SU-DHL-6 (cell line): ENCODE results near the gene TANGO6.

ENCODE experiments used
- H2AFZ ChIP-seq: fragments of 200-600 bp; sonication (generic); 2 replicates; pipeline ENCODE4 v1.6.1; 2014; ENCODE audit warnings: low read depth, mild to moderate bottlenecking, moderate library complexity, mixed read lengths, antibody characterized with exemption, low read length; ENCODE audit not compliant: severe bottlenecking
- H3F3A ChIP-seq: fragments of 200-600 bp; shearing (Covaris generic); 2 replicates; pipeline ENCODE4 v1.6.0; 2016; ENCODE audit warnings: antibody characterized with exemption, mild to moderate bottlenecking; ENCODE audit not compliant: insufficient read depth
- H3K27ac ChIP-seq: fragments of 200-600 bp; sonication (generic); 2 replicates; pipeline ENCODE4 v1.5.1; 2016; ENCODE audit warnings: low read depth, mild to moderate bottlenecking, low read length, moderate library complexity, mixed read lengths
- H3K27me3 ChIP-seq: fragments of 200-600 bp; sonication (generic), shearing (Covaris generic); 2 replicates; pipeline ENCODE4 v1.6.0; 2014; ENCODE audit warnings: mild to moderate bottlenecking, low read length
- H3K36me3 ChIP-seq: fragments of 200-600 bp; sonication (generic); 2 replicates; pipeline ENCODE4 v1.6.1; 2014; ENCODE audit warnings: mild to moderate bottlenecking, low read length, mixed read lengths
- H3K4me2 ChIP-seq: fragments of 300-600, 200-600 bp; shearing (Covaris generic), sonication (generic); 2 replicates; pipeline ENCODE4 v1.6.0; 2014; ENCODE audit warnings: low read length, low read depth, mild to moderate bottlenecking; ENCODE audit not compliant: poor library complexity, severe bottlenecking
- H3K4me3 ChIP-seq: fragments of 200-600 bp; sonication (generic); 2 replicates; pipeline ENCODE4 v1.5.1; 2014; ENCODE audit warnings: antibody characterized with exemption, low read length, mild to moderate bottlenecking, mixed read lengths; ENCODE audit not compliant: insufficient read depth, poor library complexity, severe bottlenecking
- H3K79me2 ChIP-seq: fragments of 200-600 bp; sonication (generic); 2 replicates; pipeline ENCODE4 v1.6.1; 2014; ENCODE audit warnings: mild to moderate bottlenecking, low read length, moderate library complexity; ENCODE audit not compliant: insufficient read depth
- H3K9ac ChIP-seq: fragments of 200-600 bp; sonication (generic); 2 replicates; pipeline ENCODE4 v1.7.0; 2014; ENCODE audit warnings: mild to moderate bottlenecking, low read length
- H3K9me2 ChIP-seq: fragments of 200-600 bp; sonication (generic); replicated peaks from 2 replicates; pipeline ENCODE4 v1.6.1; 2014; ENCODE audit warnings: low read length; ENCODE audit not compliant: insufficient read depth
- H3K9me3 ChIP-seq: fragments of 200-600 bp; sonication (generic); 2 replicates; pipeline ENCODE4 v1.6.1; 2014; ENCODE audit warnings: low read length, mixed read lengths; ENCODE audit not compliant: insufficient read depth
- H4K20me1 ChIP-seq: fragments of 200-600 bp; sonication (generic); 2 replicates; pipeline ENCODE4 v1.6.1; 2014; ENCODE audit warnings: low read depth, mild to moderate bottlenecking, antibody characterized with exemption, low read length, moderate library complexity, mixed read lengths
- EZH2phosphoT487 ChIP-seq: fragments of 200-600 bp; sonication (generic), shearing (Covaris generic); conservative IDR thresholded peaks from 2 replicates; pipeline ENCODE4 v1.6.1; 2018; ENCODE audit warnings: mild to moderate bottlenecking, antibody characterized with exemption, low read length, moderate library complexity, mixed read lengths
- TF ChIP-seq, protein P1 (sequence below): fragments of 200-600 bp; sonication (generic); IDR thresholded peaks from one replicate; pipeline ENCODE4 v1.5.1; 2017; ENCODE audit warnings: antibody characterized with exemption, mild to moderate bottlenecking, low read length, moderate library complexity; ENCODE audit not compliant: insufficient read depth, poor library complexity, severe bottlenecking

Gene TANGO6

DNA sequence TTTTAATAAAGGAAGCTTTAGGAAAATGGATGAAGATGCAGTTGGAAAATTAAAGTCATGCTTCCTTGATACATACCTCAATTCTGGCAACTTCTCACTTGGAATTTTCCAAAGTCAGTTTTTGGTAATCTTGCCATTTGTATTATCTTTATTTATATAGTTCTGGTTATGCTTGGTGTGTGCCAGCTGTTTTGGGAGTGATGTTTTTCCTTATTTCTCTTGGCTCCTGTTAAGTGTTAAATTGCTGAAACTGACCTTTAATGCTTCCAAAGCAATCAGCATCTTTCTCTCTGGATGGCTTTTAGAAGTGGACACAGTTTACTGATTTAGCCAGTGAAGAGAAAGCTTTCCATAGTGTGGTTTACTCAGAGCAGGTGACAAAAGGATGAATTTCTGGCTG is 192.0 kb downstream of the TANGO6 start:
- no peaks in the 10 kb centered on the region for H4K20me1 ChIP-seq
- no peak overlapping the region for H3K27ac ChIP-seq
- no peak overlapping the region for H2AFZ ChIP-seq
- no peak overlapping the region for H3K4me3 ChIP-seq
- no peaks in the 10 kb centered on the region for H3K9me2 ChIP-seq
- 0 out of 2 replicates have a peak, but pooled peaks cover under 1% of the 10 kb centered on the region for H3K36me3 ChIP-seq
- no peaks in the 10 kb centered on the region for H3K79me2 ChIP-seq
- H3K27me3 ChIP-seq, result no peaks in the 10 kb centered on the region
- H3F3A ChIP-seq, result no peaks in the 10 kb centered on the region
- TF ChIP-seq, protein P1, sequence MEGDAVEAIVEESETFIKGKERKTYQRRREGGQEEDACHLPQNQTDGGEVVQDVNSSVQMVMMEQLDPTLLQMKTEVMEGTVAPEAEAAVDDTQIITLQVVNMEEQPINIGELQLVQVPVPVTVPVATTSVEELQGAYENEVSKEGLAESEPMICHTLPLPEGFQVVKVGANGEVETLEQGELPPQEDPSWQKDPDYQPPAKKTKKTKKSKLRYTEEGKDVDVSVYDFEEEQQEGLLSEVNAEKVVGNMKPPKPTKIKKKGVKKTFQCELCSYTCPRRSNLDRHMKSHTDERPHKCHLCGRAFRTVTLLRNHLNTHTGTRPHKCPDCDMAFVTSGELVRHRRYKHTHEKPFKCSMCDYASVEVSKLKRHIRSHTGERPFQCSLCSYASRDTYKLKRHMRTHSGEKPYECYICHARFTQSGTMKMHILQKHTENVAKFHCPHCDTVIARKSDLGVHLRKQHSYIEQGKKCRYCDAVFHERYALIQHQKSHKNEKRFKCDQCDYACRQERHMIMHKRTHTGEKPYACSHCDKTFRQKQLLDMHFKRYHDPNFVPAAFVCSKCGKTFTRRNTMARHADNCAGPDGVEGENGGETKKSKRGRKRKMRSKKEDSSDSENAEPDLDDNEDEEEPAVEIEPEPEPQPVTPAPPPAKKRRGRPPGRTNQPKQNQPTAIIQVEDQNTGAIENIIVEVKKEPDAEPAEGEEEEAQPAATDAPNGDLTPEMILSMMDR, result no peak
- no peak for TF ChIP-seq EZH2phosphoT487
- H3K9me3 ChIP-seq, result no peaks in the 10 kb centered on the region
- H3K9ac ChIP-seq, result no peak overlapping the region
- H3K4me2 ChIP-seq, result no peak overlapping the region

DNA sequence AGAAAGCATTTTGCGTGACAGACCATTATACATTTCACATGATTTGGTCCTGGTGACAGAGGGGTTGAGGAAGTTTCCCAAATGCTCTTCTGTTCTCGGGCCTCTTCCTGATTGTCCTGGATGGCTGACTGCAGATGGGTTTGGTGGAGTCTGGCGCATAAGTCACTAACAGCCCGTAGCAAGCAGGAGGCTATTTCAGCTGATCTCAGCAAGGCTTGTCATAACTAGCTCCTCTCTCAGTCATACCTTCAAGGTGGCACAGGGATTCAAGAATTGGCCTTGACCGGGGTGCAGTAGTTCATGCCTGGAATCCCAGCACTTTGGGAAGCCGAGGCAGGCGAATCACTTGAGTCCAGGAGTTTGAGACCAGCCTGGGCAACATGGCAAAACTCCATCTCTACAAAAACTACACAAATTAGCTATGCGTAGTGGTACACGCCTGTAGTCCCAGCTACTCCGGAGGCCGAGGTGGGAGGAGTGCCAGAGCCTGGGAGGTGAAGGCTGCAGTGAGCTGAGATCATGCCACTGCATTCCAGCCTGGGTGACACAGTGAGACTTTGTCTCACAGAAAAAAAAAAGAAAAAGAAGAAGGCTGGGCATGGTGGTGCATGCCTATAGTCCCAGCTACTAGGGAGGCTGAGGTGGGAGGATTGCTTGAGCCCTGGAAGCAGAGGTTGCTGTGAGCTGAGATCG is 193.2 kb downstream of the TANGO6 start:
- H2AFZ ChIP-seq, result no peak overlapping the region
- no peak overlapping the region for H3K4me2 ChIP-seq
- H3K9ac ChIP-seq, result no peak overlapping the region
- H3K79me2 ChIP-seq, result no peaks in the 10 kb centered on the region
- no peaks in the 10 kb centered on the region for H4K20me1 ChIP-seq
- no peak overlapping the region for H3K4me3 ChIP-seq
- no peak overlapping the region for H3K27ac ChIP-seq
- H3K9me2 ChIP-seq, result no peaks in the 10 kb centered on the region
- peaks cover 6% of the 10 kb centered on the region; the same call in 1 of the 2 replicates for H3K36me3 ChIP-seq
- no peaks in the 10 kb centered on the region for H3K27me3 ChIP-seq
- TF ChIP-seq, protein P1, result no peak
- no peak for TF ChIP-seq EZH2phosphoT487
- H3K9me3 ChIP-seq, result no peaks in the 10 kb centered on the region
- no peaks in the 10 kb centered on the region for H3F3A ChIP-seq

DNA sequence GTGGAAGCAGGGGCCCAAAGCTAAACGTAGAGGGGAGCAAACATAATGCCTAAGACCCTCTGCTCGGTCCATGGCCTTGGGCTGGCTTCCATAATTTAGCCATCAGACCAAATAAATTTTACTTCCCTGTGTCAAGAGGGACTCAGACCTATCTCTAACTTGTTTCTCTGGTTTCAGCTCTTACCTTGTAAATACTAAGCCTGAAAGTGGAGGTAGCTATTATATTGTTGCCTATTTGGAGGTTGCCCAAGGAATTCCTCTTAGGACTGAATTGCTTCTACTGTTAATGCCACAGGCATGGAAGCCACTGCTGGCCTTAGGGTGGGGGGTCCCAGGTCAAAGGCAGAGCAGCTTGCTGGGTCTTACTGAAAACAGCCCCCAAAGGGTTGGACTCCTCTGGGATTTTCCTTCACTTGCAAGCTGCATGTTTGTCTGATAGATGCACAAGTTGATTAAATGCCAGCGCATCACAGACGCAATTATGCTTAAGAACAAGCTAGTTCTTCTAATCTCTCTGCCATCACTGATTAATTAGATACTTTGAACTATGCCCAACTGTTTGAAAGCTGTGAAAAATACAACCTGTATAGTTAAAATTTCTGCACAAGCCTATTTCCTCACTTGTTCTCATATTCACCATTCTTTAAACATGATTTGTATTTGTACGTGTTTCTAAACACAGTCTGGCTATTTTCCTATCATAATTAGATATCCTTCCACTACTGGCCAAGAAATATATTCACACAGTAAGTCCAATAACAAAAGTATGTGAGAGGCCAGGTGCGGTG is 194.2 kb downstream of the TANGO6 start:
- H3K27ac ChIP-seq, result no peak overlapping the region
- no peak overlapping the region for H3K4me2 ChIP-seq
- peaks cover 10% of the 10 kb centered on the region; the same call in 1 of the 2 replicates for H3K36me3 ChIP-seq
- no peak overlapping the region for H3K4me3 ChIP-seq
- no peaks in the 10 kb centered on the region for H3K79me2 ChIP-seq
- no peaks in the 10 kb centered on the region for H3K9me3 ChIP-seq
- no peaks in the 10 kb centered on the region for H3K27me3 ChIP-seq
- no peak overlapping the region for H2AFZ ChIP-seq
- H3K9ac ChIP-seq, result no peak overlapping the region
- no peak for TF ChIP-seq EZH2phosphoT487
- TF ChIP-seq, protein P1, result no peak
- H3K9me2 ChIP-seq, result no peaks in the 10 kb centered on the region
- no peaks in the 10 kb centered on the region for H4K20me1 ChIP-seq
- no peaks in the 10 kb centered on the region for H3F3A ChIP-seq
